ENCODE data around the gene PAK6. TPM values are rescaled to one million over a fixed set of nuclear protein-coding genes. Genes with fewer than 3 reads are reported as not detected.

The PAK6 gene
- total RNA-seq, 4 donors from 2014 or later: 0.72 to 1.5 TPM; not detected in 2

DNA sequence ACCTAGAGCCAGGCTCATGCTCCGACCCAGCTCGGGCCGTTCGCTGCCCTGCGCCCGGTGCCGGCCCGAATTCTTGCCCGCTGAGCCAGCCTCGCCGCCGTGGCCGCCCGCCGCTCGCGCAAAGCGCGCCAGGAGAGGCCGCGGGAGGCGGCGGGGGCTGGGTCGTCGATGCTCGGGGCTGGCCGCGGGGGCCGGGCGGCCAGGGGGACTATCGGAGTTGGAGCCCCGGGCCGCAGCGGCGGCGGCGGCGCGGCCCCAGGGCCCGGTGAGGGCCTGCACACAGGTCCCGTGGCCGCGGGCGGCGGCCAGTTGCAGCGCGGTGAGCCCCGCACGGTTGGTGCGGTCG is 42.9 kb downstream of the PAK6 start:
- ATAC-seq (ENCODE audit: low FRiP score) (no peak), DNase-seq (ENCODE audit: low spot score) (no peak)
- TF ChIP-seq, protein P1, sequence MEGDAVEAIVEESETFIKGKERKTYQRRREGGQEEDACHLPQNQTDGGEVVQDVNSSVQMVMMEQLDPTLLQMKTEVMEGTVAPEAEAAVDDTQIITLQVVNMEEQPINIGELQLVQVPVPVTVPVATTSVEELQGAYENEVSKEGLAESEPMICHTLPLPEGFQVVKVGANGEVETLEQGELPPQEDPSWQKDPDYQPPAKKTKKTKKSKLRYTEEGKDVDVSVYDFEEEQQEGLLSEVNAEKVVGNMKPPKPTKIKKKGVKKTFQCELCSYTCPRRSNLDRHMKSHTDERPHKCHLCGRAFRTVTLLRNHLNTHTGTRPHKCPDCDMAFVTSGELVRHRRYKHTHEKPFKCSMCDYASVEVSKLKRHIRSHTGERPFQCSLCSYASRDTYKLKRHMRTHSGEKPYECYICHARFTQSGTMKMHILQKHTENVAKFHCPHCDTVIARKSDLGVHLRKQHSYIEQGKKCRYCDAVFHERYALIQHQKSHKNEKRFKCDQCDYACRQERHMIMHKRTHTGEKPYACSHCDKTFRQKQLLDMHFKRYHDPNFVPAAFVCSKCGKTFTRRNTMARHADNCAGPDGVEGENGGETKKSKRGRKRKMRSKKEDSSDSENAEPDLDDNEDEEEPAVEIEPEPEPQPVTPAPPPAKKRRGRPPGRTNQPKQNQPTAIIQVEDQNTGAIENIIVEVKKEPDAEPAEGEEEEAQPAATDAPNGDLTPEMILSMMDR (IDR thresholded peaks at IDR 0.05): no peak

DNA sequence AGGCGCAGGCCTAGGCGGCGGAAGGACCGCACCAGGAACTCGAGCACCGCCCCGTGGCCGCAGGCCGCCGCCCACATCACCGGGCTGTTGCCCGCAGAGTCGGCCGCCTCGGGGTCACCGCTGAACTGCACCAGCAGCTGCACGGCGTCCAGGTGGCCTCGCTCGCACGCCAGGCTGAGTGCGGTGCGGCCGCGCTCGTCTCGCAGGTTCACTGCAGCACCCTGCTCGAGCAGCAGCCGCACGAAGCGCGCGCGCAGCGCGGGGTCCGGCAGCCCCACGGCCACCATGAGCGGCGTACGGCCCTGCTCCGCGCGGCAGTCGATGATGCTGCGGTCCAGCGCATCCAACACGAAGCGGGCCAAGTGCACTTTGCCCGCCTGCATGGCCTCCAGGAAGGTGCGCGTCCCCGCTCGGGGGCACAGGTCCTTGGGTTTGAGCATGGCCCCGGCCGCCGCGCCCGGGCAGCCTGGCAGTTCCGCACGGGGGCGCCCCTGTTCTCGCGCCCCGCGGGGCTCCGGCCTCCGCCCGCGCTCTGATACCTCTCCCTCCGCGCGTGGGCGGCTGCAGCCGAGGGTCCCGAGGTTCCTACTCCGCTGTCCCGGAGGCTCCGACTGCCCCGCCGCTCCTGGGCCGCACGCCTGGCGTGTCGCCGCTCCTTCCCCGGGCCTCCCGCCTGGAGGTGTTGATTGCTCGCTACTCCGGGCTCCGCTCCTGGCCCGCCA is 43.4 kb downstream of the PAK6 start:
- ATAC-seq (ENCODE audit: low FRiP score) (no peak), DNase-seq (ENCODE audit: low spot score) (no peak)
- TF ChIP-seq, protein P1 (IDR thresholded peaks at IDR 0.05): no peak

- TF ChIP-seq, protein P1 (IDR thresholded peaks at IDR 0.05): no peak
- no peak for ATAC-seq (ENCODE audit: low FRiP score)
- DNase-seq (ENCODE audit: low spot score): no peak
Measured at GRCh38 chr15:40282869-40283614, 44.2 kb downstream of the PAK6 start, which contains the start of gene ANKRD63. ANKRD63 (minus strand) TSS chr15:40283064; CDS start chr15:40282586, 478 bp downstream.

DNA sequence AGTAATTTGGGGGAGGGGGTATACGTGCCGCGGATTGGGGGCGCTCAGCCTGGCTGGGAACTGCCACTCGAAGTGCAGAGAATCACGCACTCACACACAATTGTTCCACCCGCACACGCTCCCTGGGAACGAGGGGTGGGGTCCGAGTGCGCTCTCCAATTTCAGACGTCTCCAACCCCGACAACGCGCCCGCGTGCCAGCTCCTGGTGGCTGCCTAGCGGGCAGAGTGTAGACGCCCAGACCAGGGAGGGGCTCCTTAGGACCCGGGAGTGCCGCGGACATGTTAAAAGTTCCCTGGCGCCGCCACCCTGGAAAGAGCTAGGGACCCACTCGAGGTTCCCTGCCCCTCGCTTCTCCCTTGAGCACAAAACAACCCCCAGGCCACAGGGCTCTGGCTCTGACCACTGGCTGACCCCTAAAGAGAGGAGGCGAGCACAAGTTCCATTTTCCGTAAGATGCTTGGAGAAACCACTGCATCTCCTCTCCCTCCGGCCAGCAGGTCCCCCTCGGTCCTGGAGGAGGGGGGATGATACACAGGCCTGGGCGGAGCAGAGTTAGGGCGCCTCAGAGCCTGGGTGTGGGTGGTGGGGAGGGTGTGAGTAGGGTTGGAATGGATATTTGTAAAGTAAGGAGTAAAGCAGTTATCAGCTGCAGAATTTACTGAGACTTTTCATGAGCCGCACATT is 44.9 kb downstream of the PAK6 start:
- ATAC-seq (ENCODE audit: low FRiP score): no peak
- TF ChIP-seq, protein P1 (IDR thresholded peaks at IDR 0.05): no peak
- DNase-seq (ENCODE audit: low spot score): no peak

GRCh38 chr15:40285151-40285550 is 46.3 kb downstream of the PAK6 start:
- TF ChIP-seq, protein P1 (IDR thresholded peaks at IDR 0.05): no peak
- no peak for ATAC-seq (ENCODE audit: low FRiP score)
- DNase-seq (ENCODE audit: low spot score): no peak

GRCh38 chr15:40285554-40286011 is 46.7 kb downstream of the PAK6 start:
- DNase-seq (ENCODE audit: low spot score) (no peak), ATAC-seq (ENCODE audit: low FRiP score) (no peak)
- TF ChIP-seq, protein P1 (IDR thresholded peaks at IDR 0.05): no peak

Measured in omental fat pad (tissue), 4 donors.